Measurements from ENCODE around the gene ALDH6A1.
"Not testable (repeated sequence)": the region's sequence is repeated elsewhere in the genome, so short reads cannot be mapped to it uniquely, and the experiment has no call there.

The ALDH6A1 gene

GRCh38 chr14:74084277-74085046 is at the start of gene ALDH6A1, which contains the start of gene LIN52:
Gene ALDH6A1 (minus strand): TSS chr14:74084453. CDS start chr14:74084394, 59 bp downstream.
Gene LIN52 (plus strand): TSS chr14:74084956. CDS start chr14:74084975, 19 bp downstream.
- peak; percentile 99 for DNase-seq

- no peak for DNase-seq
Observed at GRCh38 chr14:74127634-74128033, 43.4 kb upstream of the ALDH6A1 start.

- DNase-seq, result no peak
Observed at GRCh38 chr14:74126315-74127013, 42.2 kb upstream of the ALDH6A1 start.

GRCh38 chr14:74125487-74125886 is 41.2 kb upstream of the ALDH6A1 start:
- not testable (repeated sequence) for DNase-seq

- DNase-seq, result not testable (repeated sequence)
Observed at GRCh38 chr14:74111395-74112216, 27.4 kb upstream of the ALDH6A1 start.

GRCh38 chr14:74109369-74109768 is 25.1 kb upstream of the ALDH6A1 start:
- no peak for DNase-seq

GRCh38 chr14:74105381-74105780 is 21.1 kb upstream of the ALDH6A1 start:
- DNase-seq, result no peak

GRCh38 chr14:74089251-74090020 is 5.2 kb upstream of the ALDH6A1 start:
- no peak for DNase-seq

GRCh38 chr14:74085828-74086227 is 1.6 kb upstream of the ALDH6A1 start:
- DNase-seq, result no peak

GRCh38 chr14:74085047-74085637 is 889 bp upstream of the ALDH6A1 start:
- peak; percentile 6 for DNase-seq

GRCh38 chr14:74083784-74084276 is 423 bp downstream of the ALDH6A1 start:
- no peak for DNase-seq

- no peak for DNase-seq
Observed at GRCh38 chr14:74083161-74083560, 1.1 kb downstream of the ALDH6A1 start.

- no peak for DNase-seq
Observed at GRCh38 chr14:74081491-74081890, 2.8 kb downstream of the ALDH6A1 start.

- no peak for DNase-seq
Observed at GRCh38 chr14:74080820-74081460, 3.3 kb downstream of the ALDH6A1 start.

GRCh38 chr14:74077401-74077800 is 6.9 kb downstream of the ALDH6A1 start:
- no peak for DNase-seq

GRCh38 chr14:74065746-74066575 is 18.3 kb downstream of the ALDH6A1 start:
- no peak for DNase-seq

- DNase-seq, result no peak
Observed at GRCh38 chr14:74064883-74065282, 19.4 kb downstream of the ALDH6A1 start.

- DNase-seq, result no peak
Observed at GRCh38 chr14:74064426-74064825, 19.8 kb downstream of the ALDH6A1 start.

- DNase-seq, result no peak
Observed at GRCh38 chr14:74062809-74063150, 21.5 kb downstream of the ALDH6A1 start.

GRCh38 chr14:74049876-74050495 is 34.3 kb downstream of the ALDH6A1 start:
- no peak for DNase-seq
